GM12878 (cell line): Measurements from ENCODE around the gene ASAP2. TPM values are rescaled to one million over a fixed set of nuclear protein-coding genes. Genes with fewer than 3 reads are reported as not detected.

Experiments
- ATAC-seq: fragments of 200-7000 bp; cut with Tn5 transposase; 3 replicates; pipeline ENCODE4 v1.9.1; 2020; ENCODE audit warnings: mild to moderate bottlenecking, moderate library complexity
- BruUV-seq: library from RNA; stranded (reverse); fragments of 400-500 nt; replicated peaks from 2 replicates; lab custom pipeline; 2021; lab: Mats Ljungman, UMichigan
- CTCF ChIA-PET: fragments of 300-600 bp; sonication (Branson Sonifier 250); formaldehyde crosslinking; extraction: SDS; loops from one replicate; lab custom pipeline; 2021; ENCODE audit warnings: inconsistent platforms; lab: Yijun Ruan, JAX
- POLR2A ChIA-PET: fragments of 350-600 bp; formaldehyde crosslinking; extraction: SDS; loops from one replicate; lab custom pipeline; 2021; ENCODE audit warnings: inconsistent platforms; lab: Charles Lee
- RAD21 ChIA-PET: fragments of 300-600 bp; sonication (Branson Sonifier 250); formaldehyde crosslinking; loops from one replicate; lab custom pipeline; 2023; ENCODE audit warnings: antibody characterized with exemption; ENCODE audit not compliant: unreplicated experiment; lab: Charles Lee
- SMC1A ChIA-PET: fragments of 300-600 bp; sonication (Branson Sonifier 250); formaldehyde crosslinking; loops from one replicate; lab custom pipeline; 2023; ENCODE audit not compliant: unreplicated experiment, uncharacterized antibody; lab: Charles Lee
- DNase-seq: peaks from one replicate; pipeline ENCODE4 v3.0.0-alpha.2; 2011; ENCODE audit warnings: low read depth, low spot score
- FAIRE-seq: peaks from 3 replicates; lab custom pipeline; 2011; peaks lifted over from hg19 to GRCh38; lab: Jason Lieb, UNC
- H2AFZ ChIP-seq: 2 replicates; pipeline ENCODE4 v1.6.0; 2011; ENCODE audit warnings: low read depth, low read length, control low read depth; ENCODE audit not compliant: control insufficient read depth
- H3K27ac ChIP-seq: 2 replicates; pipeline ENCODE4 v1.5.1; 2011; ENCODE audit warnings: control low read depth; ENCODE audit not compliant: control insufficient read depth, insufficient read depth
- H3K27me3 ChIP-seq, 2 experiments: replicated peaks in 1 of 2; 2 replicates each; pipeline versions ENCODE4 v1.6.0 to v1.6.1; 2011; ENCODE audit warnings: low read length in 1 of 2; ENCODE audit not compliant: control insufficient read depth in 2 of 2, insufficient read depth in 2 of 2
- H3K36me3 ChIP-seq, 2 experiments: 2 replicates each; pipeline ENCODE4 v1.5.1; 2011; ENCODE audit warnings: low read length in 1 of 2; ENCODE audit not compliant: control insufficient read depth in 2 of 2, insufficient read depth in 2 of 2
- H3K4me1 ChIP-seq: 2 replicates; pipeline ENCODE4 v1.6.1; 2011; ENCODE audit warnings: mild to moderate bottlenecking, low read length, moderate library complexity, mixed read lengths; ENCODE audit not compliant: control insufficient read depth, insufficient read depth
- H3K4me2 ChIP-seq: 2 replicates; pipeline ENCODE4 v1.6.0; 2011; ENCODE audit warnings: control low read depth; ENCODE audit not compliant: control insufficient read depth, insufficient read depth
- H3K4me3 ChIP-seq: fragments of 200-600 bp; sonication (generic); 2 replicates; pipeline ENCODE4 v1.5.1; 2016
- H3K79me2 ChIP-seq: 2 replicates; pipeline ENCODE4 v1.6.0; 2011; ENCODE audit warnings: low read length; ENCODE audit not compliant: control insufficient read depth, insufficient read depth
- H3K9ac ChIP-seq: 2 replicates; pipeline ENCODE4 v1.8.0; 2011; ENCODE audit warnings: low read length, control low read depth, mixed read lengths; ENCODE audit not compliant: control insufficient read depth, insufficient read depth
- H3K9me3 ChIP-seq: replicated peaks from 3 replicates; pipeline ENCODE4 v1.5.1; 2011; ENCODE audit warnings: mild to moderate bottlenecking, low read length; ENCODE audit not compliant: control insufficient read depth, insufficient read depth
- H4K20me1 ChIP-seq: 2 replicates; pipeline ENCODE4 v1.6.0; 2011; ENCODE audit not compliant: control insufficient read depth, insufficient read depth
- BACH1 ChIP-seq: fragments of 450-650 bp; IDR thresholded peaks from 2 replicates; pipeline ENCODE4 v1.6.1; 2017; ENCODE audit warnings: mild to moderate bottlenecking, borderline replicate concordance
- BMI1 ChIP-seq: fragments of 450-650 bp; IDR thresholded peaks from 2 replicates; pipeline ENCODE4 v1.6.1; 2016; ENCODE audit warnings: mild to moderate bottlenecking, moderate library complexity, borderline replicate concordance
- DPF2 ChIP-seq: fragments of 450-650 bp; IDR thresholded peaks from 2 replicates; pipeline ENCODE4 v1.6.1; 2017; ENCODE audit warnings: mild to moderate bottlenecking
- PAX8 ChIP-seq: fragments of 450-650 bp; IDR thresholded peaks from 2 replicates; pipeline ENCODE4 v1.6.1; 2017; ENCODE audit warnings: mild to moderate bottlenecking, moderate library complexity
- ZNF207 ChIP-seq: fragments of 450-650 bp; IDR thresholded peaks from 2 replicates; pipeline ENCODE4 v1.6.1; 2014; ENCODE audit warnings: antibody characterized with exemption, mild to moderate bottlenecking, borderline replicate concordance
- ZNF622 ChIP-seq: fragments of 450-650 bp; IDR thresholded peaks from 2 replicates; pipeline ENCODE4 v1.6.1; 2017; ENCODE audit warnings: mild to moderate bottlenecking, inconsistent platforms
- WGBS: methylation state at CpG from one replicate; pipeline ENCODE4 v1.1.6; 2016; ENCODE audit warnings: low lambda C conversion rate; ENCODE audit not compliant: insufficient replicate concordance, insufficient coverage; ENCODE audit errors: missing lambda C conversion rate; 5-methylcytosine and 5-hydroxymethylcytosine counted together
- in situ Hi-C: fragments of 300-500 bp; cut with MboI; formaldehyde crosslinking; loops from 9 replicates; pipeline ENCODE4 v1.14.3; 2018; ENCODE audit warnings: mixed read lengths
- intact Hi-C: fragments of 100-400 bp; cut with micrococcal nuclease; formaldehyde crosslinking; loops from one replicate; pipeline ENCODE4 v1.14.2; 2022; ENCODE audit not compliant: unreplicated experiment
- polyA plus RNA-seq, 11 experiments: library from polyadenylated mRNA; depleted of rRNA in 4 of 11; unstranded in 6 of 11; stranded (reverse) in 5 of 11; fragments of >200 nt; fragmentation: Nextera tagmentation in 4 of 11; fragmentation: Illumina TruSeq in 1 of 11; extraction: Ambion mirVana in 4 of 11; extraction: Trizol in 1 of 11; gene quantifications; 1 replicate in 1 of 11; 2 replicates in 10 of 11; pipeline versions ENCODE4 v1.2.1 to v1.2.3, GENCODE V29; 2011 to 2016; ENCODE audit warnings: inconsistent platforms in 2 of 11, missing spikeins in 2 of 11, low read depth in 1 of 11
- total RNA-seq, 4 experiments: library from RNA; depleted of rRNA in 3 of 4; stranded (reverse); fragments of >200 nt in 3 of 4; fragmentation: Illumina TruSeq in 1 of 4; extraction: Trizol in 1 of 4; gene quantifications; 2 replicates each; pipeline versions ENCODE4 v1.2.1 to v1.2.3, GENCODE V29; 2013 to 2021
- TF ChIP-seq, protein P1 (sequence below): fragments of 450-650 bp; IDR thresholded peaks from 2 replicates; pipeline ENCODE4 v1.6.1; 2017; ENCODE audit warnings: antibody characterized with exemption, mild to moderate bottlenecking, moderate library complexity
- TF ChIP-seq, protein P2 (sequence below): IDR thresholded peaks from 2 replicates; pipeline ENCODE4 v1.6.1; 2011; ENCODE audit warnings: low read depth, mild to moderate bottlenecking, low read length, moderate library complexity, borderline replicate concordance; ENCODE audit errors: extremely low read depth

Gene ASAP2
- total and polyA plus RNA-seq, 10 of the 15 experiments (the other 5 are each of a cell fraction or from before 2014, with no cell fraction given), result 0.05 to 0.27 (median 0.07) TPM; not detected in 4

DNA sequence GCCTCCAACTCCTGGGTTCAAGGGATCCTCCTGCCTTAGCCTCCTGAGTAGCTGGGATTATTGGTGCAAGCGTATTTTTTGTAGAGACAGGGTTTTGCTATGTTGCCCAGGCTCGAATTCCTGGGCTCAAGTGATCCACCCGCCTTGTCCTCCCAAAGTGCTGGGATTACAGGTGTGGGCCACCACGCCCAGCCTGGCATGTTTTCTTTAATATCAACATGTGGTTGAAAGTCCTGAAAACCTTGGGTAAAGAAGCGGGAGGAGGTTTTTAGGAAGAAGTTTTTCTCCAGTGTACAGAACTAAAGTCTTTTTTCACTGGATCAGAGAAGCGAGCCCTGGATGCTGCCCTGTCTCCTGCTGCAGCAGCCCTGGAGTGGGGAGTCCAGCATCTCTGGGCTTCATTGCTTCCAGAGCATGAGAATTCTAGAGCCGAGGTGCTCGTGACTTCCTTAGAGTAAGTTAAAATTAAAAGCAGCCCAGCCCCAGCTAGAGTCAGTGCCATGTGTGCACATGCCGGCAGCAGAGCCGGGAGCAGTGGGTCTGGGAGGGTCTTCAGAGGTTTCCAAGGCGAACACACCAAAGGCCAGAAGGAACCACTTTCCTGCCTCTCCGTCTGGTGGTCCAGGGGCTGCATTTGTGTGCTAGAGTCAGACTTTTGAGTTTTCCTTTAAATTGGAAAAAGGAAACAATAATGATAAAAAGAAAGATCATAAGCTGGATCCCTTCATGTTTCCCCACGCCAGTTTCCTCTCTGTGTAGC, 185.5 kb downstream of the ASAP2 start (continued):
- TF ChIP-seq, protein P1, sequence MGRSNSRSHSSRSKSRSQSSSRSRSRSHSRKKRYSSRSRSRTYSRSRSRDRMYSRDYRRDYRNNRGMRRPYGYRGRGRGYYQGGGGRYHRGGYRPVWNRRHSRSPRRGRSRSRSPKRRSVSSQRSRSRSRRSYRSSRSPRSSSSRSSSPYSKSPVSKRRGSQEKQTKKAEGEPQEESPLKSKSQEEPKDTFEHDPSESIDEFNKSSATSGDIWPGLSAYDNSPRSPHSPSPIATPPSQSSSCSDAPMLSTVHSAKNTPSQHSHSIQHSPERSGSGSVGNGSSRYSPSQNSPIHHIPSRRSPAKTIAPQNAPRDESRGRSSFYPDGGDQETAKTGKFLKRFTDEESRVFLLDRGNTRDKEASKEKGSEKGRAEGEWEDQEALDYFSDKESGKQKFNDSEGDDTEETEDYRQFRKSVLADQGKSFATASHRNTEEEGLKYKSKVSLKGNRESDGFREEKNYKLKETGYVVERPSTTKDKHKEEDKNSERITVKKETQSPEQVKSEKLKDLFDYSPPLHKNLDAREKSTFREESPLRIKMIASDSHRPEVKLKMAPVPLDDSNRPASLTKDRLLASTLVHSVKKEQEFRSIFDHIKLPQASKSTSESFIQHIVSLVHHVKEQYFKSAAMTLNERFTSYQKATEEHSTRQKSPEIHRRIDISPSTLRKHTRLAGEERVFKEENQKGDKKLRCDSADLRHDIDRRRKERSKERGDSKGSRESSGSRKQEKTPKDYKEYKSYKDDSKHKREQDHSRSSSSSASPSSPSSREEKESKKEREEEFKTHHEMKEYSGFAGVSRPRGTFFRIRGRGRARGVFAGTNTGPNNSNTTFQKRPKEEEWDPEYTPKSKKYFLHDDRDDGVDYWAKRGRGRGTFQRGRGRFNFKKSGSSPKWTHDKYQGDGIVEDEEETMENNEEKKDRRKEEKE, result no peak
- no peak for TF ChIP-seq BACH1
- TF ChIP-seq DPF2, result no peak
- no peak for TF ChIP-seq BMI1
- TF ChIP-seq, all 136 proteins: peak for 0

DNA sequence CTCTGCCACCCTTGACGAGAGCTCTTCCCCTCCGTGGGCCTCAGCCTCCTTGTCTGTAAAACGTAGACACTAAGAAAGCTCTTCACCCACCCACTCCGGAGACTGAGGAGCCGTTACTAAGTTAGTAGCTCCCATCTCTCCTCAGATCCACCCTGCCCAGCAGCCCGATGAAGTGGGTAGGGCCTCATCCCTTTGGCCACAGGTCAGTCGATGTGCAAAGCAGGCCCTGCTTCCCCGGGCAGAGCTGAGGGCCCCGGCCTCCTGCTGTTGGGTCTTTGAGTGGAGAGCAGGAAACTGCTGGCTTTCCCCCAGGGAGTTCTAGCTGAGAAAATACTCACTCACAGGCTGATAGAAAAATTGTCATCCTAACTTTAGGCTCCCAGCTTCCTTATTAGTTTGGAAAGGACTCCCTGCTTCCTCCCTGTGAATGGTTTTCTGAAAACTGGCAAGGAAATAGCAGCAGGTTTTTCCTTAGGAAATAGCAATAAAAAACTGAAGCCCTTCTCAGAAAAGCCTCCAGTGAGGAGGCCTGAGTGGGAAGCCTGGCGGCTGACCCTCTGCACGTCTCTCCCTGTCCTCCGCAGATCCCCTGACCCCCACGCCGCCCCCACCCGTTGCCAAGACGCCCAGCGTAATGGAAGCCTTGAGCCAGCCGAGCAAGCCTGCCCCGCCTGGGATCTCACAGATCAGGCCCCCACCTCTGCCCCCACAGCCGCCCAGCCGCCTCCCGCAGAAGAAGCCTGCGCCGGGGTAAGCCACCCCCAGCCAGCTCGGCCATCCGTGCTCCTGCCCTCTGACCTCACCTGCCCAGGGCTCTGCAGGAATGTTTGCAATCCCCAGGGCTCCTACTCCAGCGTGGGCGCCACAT, 186.5 kb downstream of the ASAP2 start:
- no peaks in the 10 kb centered on the region for H3K9me3 ChIP-seq
- FAIRE-seq (no peak), ATAC-seq (no peak; the same call in 2 of the 3 replicates), DNase-seq (no peak)
- ChIA-PET CTCF (interaction anchor here (1.1 kb wide), 1 partner anchor 11 kb away, joined by 3 read pairs; no protein-coding TSS in a partner anchor), SMC1A (interaction anchor here (1.1 kb wide), 1 partner anchor 12 kb away, joined by 4 read pairs; no protein-coding TSS in a partner anchor), RAD21 (interaction anchor here (1.0 kb wide), 1 partner anchor 18 kb away, joined by 3 read pairs; no protein-coding TSS in a partner anchor), POLR2A (interaction anchor here (0.6 kb wide), 1 partner anchor 279 kb away, joined by 5 read pairs; no protein-coding TSS in a partner anchor)
- 45% methylated on average over 20 of the region's 28 CpGs for WGBS
- TF ChIP-seq ZNF622, result no peak
- TF ChIP-seq, protein P2, sequence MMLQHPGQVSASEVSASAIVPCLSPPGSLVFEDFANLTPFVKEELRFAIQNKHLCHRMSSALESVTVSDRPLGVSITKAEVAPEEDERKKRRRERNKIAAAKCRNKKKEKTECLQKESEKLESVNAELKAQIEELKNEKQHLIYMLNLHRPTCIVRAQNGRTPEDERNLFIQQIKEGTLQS, result no peak
- no peak for TF ChIP-seq PAX8
- no peak for TF ChIP-seq ZNF207
- no peak overlapping the region for H3K4me3 ChIP-seq
- intact Hi-C loops, result no loop called here
- H3K4me1 ChIP-seq, result no peaks in the 10 kb centered on the region
- no peak overlapping the region for H3K9ac ChIP-seq
- BruUV-seq, result no TSS peak
- no peak overlapping the region for H3K4me2 ChIP-seq
- in situ Hi-C loops, result no loop called here
- no peaks in the 10 kb centered on the region; a peak in 1 of 4 replicates for H3K27me3 ChIP-seq
- H3K79me2 ChIP-seq, result no peaks in the 10 kb centered on the region
- H3K27ac ChIP-seq, result no peak overlapping the region
- no peaks in the 10 kb centered on the region for H4K20me1 ChIP-seq
- H2AFZ ChIP-seq, result no peak overlapping the region
- no peaks in the 10 kb centered on the region for H3K36me3 ChIP-seq
